ENCODE data around the gene PCDH9.

DNA sequence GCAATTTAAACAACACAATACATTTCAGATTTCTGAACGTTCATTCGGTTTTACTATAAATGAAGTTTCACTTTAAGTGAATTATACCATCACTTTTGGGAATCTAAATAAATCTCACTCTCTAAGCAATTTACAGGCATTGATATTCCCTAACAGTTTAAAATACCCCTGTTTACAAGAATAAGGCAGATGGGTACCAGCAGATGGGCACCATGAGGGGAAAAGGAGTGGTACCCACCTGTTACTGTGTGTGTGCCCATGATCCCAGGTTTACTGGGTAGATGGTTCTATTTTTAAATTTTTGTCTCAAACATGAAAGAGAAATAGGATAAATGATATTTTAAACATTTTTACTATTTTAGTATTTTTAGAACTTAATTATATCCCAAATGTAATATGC, 212.9 kb downstream of the PCDH9 start:
- no peak for TF ChIP-seq EP300 (IDR thresholded peaks at IDR 0.05)
- TF ChIP-seq, protein P1, sequence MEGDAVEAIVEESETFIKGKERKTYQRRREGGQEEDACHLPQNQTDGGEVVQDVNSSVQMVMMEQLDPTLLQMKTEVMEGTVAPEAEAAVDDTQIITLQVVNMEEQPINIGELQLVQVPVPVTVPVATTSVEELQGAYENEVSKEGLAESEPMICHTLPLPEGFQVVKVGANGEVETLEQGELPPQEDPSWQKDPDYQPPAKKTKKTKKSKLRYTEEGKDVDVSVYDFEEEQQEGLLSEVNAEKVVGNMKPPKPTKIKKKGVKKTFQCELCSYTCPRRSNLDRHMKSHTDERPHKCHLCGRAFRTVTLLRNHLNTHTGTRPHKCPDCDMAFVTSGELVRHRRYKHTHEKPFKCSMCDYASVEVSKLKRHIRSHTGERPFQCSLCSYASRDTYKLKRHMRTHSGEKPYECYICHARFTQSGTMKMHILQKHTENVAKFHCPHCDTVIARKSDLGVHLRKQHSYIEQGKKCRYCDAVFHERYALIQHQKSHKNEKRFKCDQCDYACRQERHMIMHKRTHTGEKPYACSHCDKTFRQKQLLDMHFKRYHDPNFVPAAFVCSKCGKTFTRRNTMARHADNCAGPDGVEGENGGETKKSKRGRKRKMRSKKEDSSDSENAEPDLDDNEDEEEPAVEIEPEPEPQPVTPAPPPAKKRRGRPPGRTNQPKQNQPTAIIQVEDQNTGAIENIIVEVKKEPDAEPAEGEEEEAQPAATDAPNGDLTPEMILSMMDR (IDR thresholded peaks at IDR 0.05) = no peak
- no peak for TF ChIP-seq POLR2AphosphoS5 (IDR thresholded peaks at IDR 0.05)
